ACC112 (cell line): ENCODE data around the gene KIF12.
"Not testable (repeated sequence)": the region's sequence is repeated elsewhere in the genome, so short reads cannot be mapped to it uniquely, and the experiment has no call there.

Experiments
- H2AFZ ChIP-seq: fragments of 200-600 bp; sonication (generic); one replicate; pipeline ENCODE4 v1.6.0; 2017; ENCODE audit warnings: antibody characterized with exemption, low read length; ENCODE audit not compliant: unreplicated experiment
- H3K27ac ChIP-seq: fragments of 200-600 bp; sonication (generic); 2 replicates; pipeline ENCODE4 v1.5.1; 2014; ENCODE audit warnings: low read depth, mild to moderate bottlenecking, antibody characterized with exemption, low read length, moderate library complexity
- H3K27me3 ChIP-seq: fragments of 200-600 bp; sonication (generic); 2 replicates; pipeline ENCODE4 v1.6.1; 2014; ENCODE audit warnings: mild to moderate bottlenecking, antibody characterized with exemption, low read length, moderate library complexity, mixed read lengths; ENCODE audit not compliant: insufficient read depth
- H3K36me3 ChIP-seq: fragments of 200-600 bp; sonication (generic); 2 replicates; pipeline ENCODE4 v1.6.1; 2016; ENCODE audit warnings: mild to moderate bottlenecking, antibody characterized with exemption, low read length, moderate library complexity, mixed read lengths; ENCODE audit not compliant: insufficient read depth
- H3K4me1 ChIP-seq: fragments of 200-600 bp; sonication (generic); one replicate; pipeline ENCODE4 v1.6.1; 2016; ENCODE audit warnings: low read length, mixed read lengths; ENCODE audit not compliant: insufficient read depth, unreplicated experiment, control insufficient read depth
- H3K4me3 ChIP-seq: fragments of 200-600 bp; sonication (generic); 2 replicates; pipeline ENCODE4 v1.5.1; 2014; ENCODE audit warnings: mild to moderate bottlenecking, low read depth, low read length
- H3K79me2 ChIP-seq: fragments of 200-600 bp; sonication (generic); one replicate; pipeline ENCODE4 v1.6.0; 2016; ENCODE audit warnings: low read length; ENCODE audit not compliant: control insufficient read depth, unreplicated experiment, insufficient read depth

Gene KIF12

DNA sequence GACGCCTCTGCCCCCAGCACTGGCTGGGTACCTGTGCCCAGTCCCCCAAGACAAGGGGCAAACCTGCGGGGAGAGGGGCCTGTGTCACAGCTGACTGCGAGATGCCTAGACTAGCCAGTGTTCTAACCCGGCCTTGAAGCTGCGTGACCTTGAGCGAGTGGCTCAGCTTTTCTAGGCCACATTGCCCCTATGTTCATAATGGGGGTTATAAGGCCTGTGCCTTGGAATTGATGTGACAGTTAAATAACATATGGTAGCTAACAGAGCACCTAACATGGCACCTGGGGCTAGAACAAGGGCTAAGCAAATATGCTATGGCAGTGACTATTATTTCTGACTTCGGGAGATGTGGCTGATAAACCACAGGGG lies 33.4 kb upstream of the KIF12 start:
- Histone ChIP-seq H3K4me3 (no peak overlapping the region), H3K36me3 (no peaks in the 10 kb centered on the region), H3K27me3 (peaks cover 60% of the 10 kb centered on the region), H3K79me2 (no peaks in the 10 kb centered on the region), H3K4me1 (no peaks in the 10 kb centered on the region), H3K27ac (no peak overlapping the region), H2AFZ (no peak overlapping the region)

GRCh38 chr9:114131808-114132549 lies 32.9 kb upstream of the KIF12 start:
- no peaks in the 10 kb centered on the region for H3K4me1 ChIP-seq
- no peak overlapping the region for H2AFZ ChIP-seq

GRCh38 chr9:114130624-114131277 lies 31.7 kb upstream of the KIF12 start:
- Histone ChIP-seq H3K27me3 (peaks cover 53% of the 10 kb centered on the region), H2AFZ (no peak overlapping the region), H3K4me3 (no peak overlapping the region), H3K36me3 (no peaks in the 10 kb centered on the region), H3K4me1 (no peaks in the 10 kb centered on the region), H3K79me2 (no peaks in the 10 kb centered on the region), H3K27ac (no peak overlapping the region)

More at GRCh38 chr9:114131808-114132549, 32.9 kb upstream of the KIF12 start:
- Histone ChIP-seq H3K27ac (no peak overlapping the region), H3K27me3 (peaks cover 59% of the 10 kb centered on the region), H3K79me2 (no peaks in the 10 kb centered on the region), H3K36me3 (no peaks in the 10 kb centered on the region), H3K4me3 (no peak overlapping the region)

- no peak overlapping the region for H2AFZ ChIP-seq
- H3K27ac ChIP-seq: no peak overlapping the region
- no peaks in the 10 kb centered on the region for H3K4me1 ChIP-seq
These were observed 31.0 kb upstream of the KIF12 start for GRCh38 chr9:114130141-114130540.

DNA sequence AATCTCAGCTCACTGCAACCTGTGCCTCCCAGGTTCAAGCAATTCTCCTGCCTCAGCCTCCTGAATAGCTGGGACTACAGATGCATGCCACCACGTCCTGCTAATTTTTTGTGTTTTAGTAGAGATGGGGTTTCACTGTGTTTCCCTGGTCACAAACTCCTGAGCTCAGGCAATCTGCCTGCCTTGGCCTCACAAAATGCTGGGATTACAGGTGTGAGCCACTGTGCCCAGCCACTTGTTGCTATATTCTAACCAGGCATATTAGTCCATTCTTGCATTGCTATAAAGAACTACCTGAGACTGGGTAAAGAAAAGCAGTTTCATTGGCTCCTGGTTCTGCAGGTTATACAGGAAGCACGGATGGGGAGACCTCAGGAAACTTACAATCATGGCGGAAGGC lies 29.7 kb upstream of the KIF12 start:
- not testable (repeated sequence) for H3K79me2 ChIP-seq, H3K4me1 ChIP-seq, H2AFZ ChIP-seq, H3K36me3 ChIP-seq, H3K4me3 ChIP-seq, H3K27ac ChIP-seq
- peaks cover 50% of the 10 kb centered on the region for H3K27me3 ChIP-seq

More at GRCh38 chr9:114130141-114130540, 31.0 kb upstream of the KIF12 start:
- no peak overlapping the region for H3K4me3 ChIP-seq
- no peaks in the 10 kb centered on the region for H3K36me3 ChIP-seq
- no peaks in the 10 kb centered on the region for H3K79me2 ChIP-seq
- peaks cover 50% of the 10 kb centered on the region for H3K27me3 ChIP-seq

GRCh38 chr9:114126247-114127060 lies 27.4 kb upstream of the KIF12 start:
- Histone ChIP-seq H3K27ac (no peak overlapping the region), H3K4me3 (no peak overlapping the region), H3K36me3 (no peaks in the 10 kb centered on the region), H2AFZ (no peak overlapping the region), H3K27me3 (peaks cover 43% of the 10 kb centered on the region), H3K79me2 (no peaks in the 10 kb centered on the region), H3K4me1 (no peaks in the 10 kb centered on the region)

- peaks cover 45% of the 10 kb centered on the region for H3K27me3 ChIP-seq
- no peaks in the 10 kb centered on the region for H3K4me1 ChIP-seq
- no peaks in the 10 kb centered on the region for H3K36me3 ChIP-seq
- no peak overlapping the region for H3K27ac ChIP-seq
- no peak overlapping the region for H2AFZ ChIP-seq
- no peak overlapping the region for H3K4me3 ChIP-seq
- no peaks in the 10 kb centered on the region for H3K79me2 ChIP-seq
These were observed 26.5 kb upstream of the KIF12 start for GRCh38 chr9:114125476-114126013.

DNA sequence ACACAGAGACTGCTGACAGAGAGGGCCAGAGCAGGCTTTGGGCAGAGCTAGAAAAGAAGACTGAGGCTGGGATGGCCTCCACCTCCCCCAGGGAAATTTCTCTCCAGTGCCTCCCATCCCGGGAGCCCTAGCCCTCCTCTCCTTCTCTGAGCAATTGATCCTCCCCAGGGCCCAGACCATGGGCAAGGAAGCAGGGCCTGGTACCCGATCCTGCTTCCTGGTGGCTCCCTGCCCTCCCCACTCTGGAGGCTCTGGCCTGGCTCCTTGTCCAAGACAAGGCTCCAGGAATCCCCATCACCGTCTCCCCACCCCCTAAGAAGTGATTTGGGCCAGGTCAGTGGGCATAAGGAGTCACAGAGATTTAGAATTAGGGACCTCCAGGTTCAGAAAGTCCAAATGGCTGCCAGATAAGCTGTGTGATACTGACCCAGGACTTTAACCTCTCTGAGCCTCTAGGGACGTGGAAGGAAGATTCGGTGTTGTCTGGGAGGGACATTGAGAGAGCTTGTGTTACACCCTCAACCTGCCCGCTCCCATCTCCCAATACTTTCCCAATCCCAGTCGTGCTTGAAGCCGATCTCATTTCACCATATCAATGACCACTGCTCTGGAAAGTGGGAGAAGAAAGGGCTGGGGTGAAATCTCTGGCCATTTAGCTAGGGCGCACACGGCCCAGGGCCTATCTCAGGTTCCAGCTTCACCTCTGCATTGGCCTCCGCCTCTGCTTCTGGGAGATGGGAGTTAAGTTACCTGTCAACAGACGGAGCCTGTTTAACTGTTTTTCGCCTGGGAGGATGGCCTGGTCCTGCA lies 25.8 kb upstream of the KIF12 start:
- H3K4me1 ChIP-seq: no peaks in the 10 kb centered on the region
- peaks cover 44% of the 10 kb centered on the region for H3K27me3 ChIP-seq
- H3K4me3 ChIP-seq: no peak overlapping the region
- H3K36me3 ChIP-seq: no peaks in the 10 kb centered on the region
- H3K27ac ChIP-seq: no peak overlapping the region
- no peaks in the 10 kb centered on the region for H3K79me2 ChIP-seq
- H2AFZ ChIP-seq: no peak overlapping the region

DNA sequence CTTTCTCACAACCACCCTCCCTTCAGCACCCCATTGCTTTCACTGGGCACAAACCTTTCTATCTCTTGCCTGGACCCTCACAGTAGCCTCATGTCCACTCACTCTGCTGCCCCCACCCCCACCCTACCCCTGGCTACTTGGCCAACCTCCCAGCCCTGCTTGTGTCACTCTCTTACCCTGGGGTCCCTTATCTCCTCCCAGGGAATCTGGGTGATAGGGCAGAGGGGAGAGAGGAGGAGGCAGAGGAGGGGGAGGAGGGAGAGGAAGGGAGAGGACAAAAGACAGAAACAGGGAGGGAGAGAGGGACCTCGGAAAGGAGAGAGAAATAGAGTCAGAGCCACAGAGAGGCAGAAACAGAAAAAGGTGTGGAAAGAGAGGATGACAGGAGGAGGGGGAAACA lies 25.0 kb upstream of the KIF12 start:
- no peak overlapping the region for H2AFZ ChIP-seq
- H3K79me2 ChIP-seq: no peaks in the 10 kb centered on the region
- H3K4me1 ChIP-seq: no peaks in the 10 kb centered on the region
- H3K4me3 ChIP-seq: no peak overlapping the region
- H3K36me3 ChIP-seq: no peaks in the 10 kb centered on the region
- H3K27ac ChIP-seq: no peak overlapping the region
- H3K27me3 ChIP-seq: peaks cover 42% of the 10 kb centered on the region
